Upper lobe of left lung (tissue), 4 donors: ENCODE results near the gene TMEM108.

Experiments
- CTCF ChIP-seq, 6 experiments: fragments of 450-650 bp in 4 of 6; fragments of 200-600 bp in 2 of 6; sonication (generic) in 2 of 6; IDR thresholded peaks; one replicate each; pipeline ENCODE4 v1.5.1; 2016 to 2019; ENCODE audit warnings: antibody characterized with exemption in 6 of 6
- EP300 ChIP-seq, 4 donors: sonication (generic); formaldehyde crosslinking; IDR thresholded peaks; one replicate each; pipeline ENCODE4 v1.5.1; 2017; ENCODE audit warnings: antibody characterized with exemption in 4 of 4, control low read depth in 2 of 4
- POLR2A ChIP-seq, 4 donors: fragments of 450-650 bp; IDR thresholded peaks; one replicate each; pipeline ENCODE4 v1.5.1; 2016 to 2017; ENCODE audit warnings: antibody characterized with exemption in 4 of 4, mild to moderate bottlenecking in 2 of 4
- POLR2AphosphoS5 ChIP-seq, 2 donors: sonication (generic); formaldehyde crosslinking; IDR thresholded peaks; one replicate each; pipeline ENCODE4 v1.5.1; 2017; ENCODE audit warnings: antibody characterized with exemption in 2 of 2

- TF ChIP-seq CTCF (IDR thresholded peaks at IDR 0.05) (no peak), EP300 (IDR thresholded peaks at IDR 0.05) (no peak), POLR2AphosphoS5 (IDR thresholded peaks at IDR 0.05) (no peak), POLR2A (IDR thresholded peaks at IDR 0.05) (no peak)
These were observed 98.2 kb downstream of the TMEM108 start for GRCh38 chr3:133136114-133137041.
